Fibroblast of lung (primary cell): ENCODE measurements around the gene TCF4. TPM values are rescaled to one million over a fixed set of nuclear protein-coding genes. Genes with fewer than 3 reads are reported as not detected.

Source experiments
- DNase-seq, 2 donors: peaks; one replicate each; pipeline versions ENCODE4 v3.0.0 to v3.0.0-alpha.2; 2010; ENCODE audit warnings: low read depth in 2 of 2
- H2AFZ ChIP-seq: 2 replicates; pipeline ENCODE4 v1.5.1; 2012; ENCODE audit warnings: low read length, control low read depth, inconsistent platforms
- H3K27ac ChIP-seq: 2 replicates; pipeline ENCODE4 v1.5.1; 2011; ENCODE audit warnings: low read length, control low read depth; ENCODE audit not compliant: insufficient read depth
- H3K27me3 ChIP-seq: 2 replicates; pipeline ENCODE4 v1.5.1; 2011; ENCODE audit warnings: mild to moderate bottlenecking, low read length; ENCODE audit not compliant: control insufficient read depth, insufficient read depth
- H3K36me3 ChIP-seq: 2 replicates; pipeline ENCODE4 v1.5.1; 2011; ENCODE audit warnings: low read length; ENCODE audit not compliant: control insufficient read depth, insufficient read depth
- H3K4me1 ChIP-seq: 2 replicates; pipeline ENCODE4 v1.5.1; 2011; ENCODE audit warnings: low read length; ENCODE audit not compliant: control insufficient read depth, insufficient read depth; ENCODE audit errors: extremely low read depth
- H3K4me2 ChIP-seq: 2 replicates; pipeline ENCODE4 v1.5.1; 2011; ENCODE audit warnings: low read length, control low read depth; ENCODE audit not compliant: insufficient read depth; ENCODE audit errors: extremely low read depth
- H3K4me3 ChIP-seq, 4 experiments: fragments of 200-600 bp in 1 of 4; sonication (generic) in 1 of 4; replicated peaks in 1 of 4; 2 replicates each; pipeline ENCODE4 v1.5.1; 2011 to 2016; ENCODE audit warnings: low read length in 4 of 4, low read depth in 3 of 4, mild to moderate bottlenecking in 3 of 4, control low read depth in 2 of 4, inconsistent platforms in 1 of 4, mixed read lengths in 1 of 4; ENCODE audit not compliant: insufficient read depth in 1 of 4; ENCODE audit errors: control extremely low read depth in 1 of 4
- H3K79me2 ChIP-seq: 2 replicates; pipeline ENCODE4 v1.5.1; 2012; ENCODE audit warnings: mild to moderate bottlenecking, low read length, inconsistent platforms; ENCODE audit not compliant: control insufficient read depth, insufficient read depth
- H3K9ac ChIP-seq: 2 replicates; pipeline ENCODE4 v1.5.1; 2011; ENCODE audit warnings: mild to moderate bottlenecking, low read length, control low read depth; ENCODE audit not compliant: insufficient read depth
- H3K9me3 ChIP-seq: 2 replicates; pipeline ENCODE4 v1.5.1; 2012; ENCODE audit warnings: low read depth, low read length; ENCODE audit not compliant: control insufficient read depth, insufficient read depth
- H4K20me1 ChIP-seq: 2 replicates; pipeline ENCODE4 v1.5.1; 2011; ENCODE audit warnings: low read length; ENCODE audit not compliant: control insufficient read depth, insufficient read depth; ENCODE audit errors: extremely low read depth
- CTCF ChIP-seq, 2 donors: IDR thresholded peaks in 1 of 2; conservative IDR thresholded peaks in 1 of 2; 1 replicate in 1 of 2; 2 replicates in 1 of 2; pipeline ENCODE4 v1.5.1; 2011 to 2012; ENCODE audit warnings: low read length in 2 of 2, control low read depth in 1 of 2, inconsistent platforms in 1 of 2, low read depth in 1 of 2, mild to moderate bottlenecking in 1 of 2
- EZH2 ChIP-seq: IDR thresholded peaks from 2 replicates; pipeline ENCODE4 v1.5.1; 2012; ENCODE audit warnings: low read length, control low read depth, mild to moderate bottlenecking; ENCODE audit errors: missing control alignments
- polyA plus RNA-seq, 2 donors: library from polyadenylated mRNA; depleted of rRNA in 1 of 2; stranded (reverse) in 1 of 2; unstranded in 1 of 2; fragments of >200 nt; gene quantifications; 2 replicates each; pipeline ENCODE4 v1.2.1, GENCODE V29; 2011 to 2012; ENCODE audit warnings: missing spikeins in 1 of 2
- total RNA-seq: library from RNA; depleted of rRNA; stranded (reverse); fragments of >200 nt; gene quantifications from 2 replicates; pipeline ENCODE4 v1.2.1, GENCODE V29; 2014

The TCF4 gene
- total and polyA plus RNA-seq, 2 donors (not counting 1 experiment from before 2014, with no cell fraction given) = 48.9 to 57.6 TPM

GRCh38 chr18:55251254-55251971 lies 336.6 kb downstream of the TCF4 start:
- Histone ChIP-seq H3K9me3 (no peaks in the 10 kb centered on the region), H3K9ac (no peak overlapping the region), H3K27ac (peak overlapping the region; percentile 63), H2AFZ (peak overlapping the region; percentile 49), H4K20me1 (no peaks in the 10 kb centered on the region), H3K27me3 (no peaks in the 10 kb centered on the region), H3K36me3 (peaks cover 3% of the 10 kb centered on the region), H3K4me2 (peak overlapping the region; percentile 86), H3K4me1 (peaks cover 8% of the 10 kb centered on the region), H3K79me2 (no peaks in the 10 kb centered on the region), H3K4me3 (peak overlapping the region in 3 of 4 experiments; percentile 0 to 21 (median 20))
- TF ChIP-seq CTCF (conservative IDR thresholded peaks at IDR 0.05 in 1 of 2, IDR thresholded peaks at IDR 0.05 in 1 of 2; ENCODE audit: low read depth in 1 of 2, low read length in 2 of 2) (no peak), EZH2 (no peak)
- peak in 1 of 2 donors; percentile 70 for DNase-seq

GRCh38 chr18:55250768-55251173 lies 337.2 kb downstream of the TCF4 start:
- H3K4me2 ChIP-seq = peak overlapping the region; percentile 86
- DNase-seq = peak in 1 of 2 donors; percentile 89
- peaks cover 8% of the 10 kb centered on the region for H3K4me1 ChIP-seq
- peak overlapping the region; percentile 31 for H3K27ac ChIP-seq
- no peak for TF ChIP-seq CTCF (conservative IDR thresholded peaks at IDR 0.05 in 1 of 2, IDR thresholded peaks at IDR 0.05 in 1 of 2; ENCODE audit: low read depth in 1 of 2, low read length in 2 of 2)
- peaks cover 3% of the 10 kb centered on the region for H3K36me3 ChIP-seq
- H2AFZ ChIP-seq = no peak overlapping the region
- no peaks in the 10 kb centered on the region for H4K20me1 ChIP-seq
- no peaks in the 10 kb centered on the region for H3K79me2 ChIP-seq
- no peak overlapping the region for H3K9ac ChIP-seq
- peak overlapping the region in 3 of 4 experiments; percentile 0 to 21 (median 9) for H3K4me3 ChIP-seq
- no peaks in the 10 kb centered on the region for H3K27me3 ChIP-seq
- no peaks in the 10 kb centered on the region for H3K9me3 ChIP-seq

- H2AFZ ChIP-seq = no peak overlapping the region
- peaks cover 14% of the 10 kb centered on the region for H3K4me1 ChIP-seq
- no peak overlapping the region for H3K4me3 ChIP-seq
- no peaks in the 10 kb centered on the region for H3K79me2 ChIP-seq
- no peak overlapping the region for H3K4me2 ChIP-seq
- no peaks in the 10 kb centered on the region for H3K27me3 ChIP-seq
- TF ChIP-seq CTCF (conservative IDR thresholded peaks at IDR 0.05 in 1 of 2, IDR thresholded peaks at IDR 0.05 in 1 of 2; ENCODE audit: low read depth in 1 of 2, low read length in 2 of 2) = no peak
- TF ChIP-seq EZH2 = no peak
- H3K9me3 ChIP-seq = no peaks in the 10 kb centered on the region
- H3K9ac ChIP-seq = no peak overlapping the region
- peaks cover 3% of the 10 kb centered on the region for H3K36me3 ChIP-seq
- DNase-seq = peak in 1 of 2 donors; percentile 61
- H3K27ac ChIP-seq = no peak overlapping the region
- no peaks in the 10 kb centered on the region for H4K20me1 ChIP-seq
Observed at GRCh38 chr18:55249550-55249949, 338.4 kb downstream of the TCF4 start.
